IMR-90 (cell line): ENCODE data around the gene UMODL1. TPM values are rescaled to one million over a fixed set of nuclear protein-coding genes. Genes with fewer than 3 reads are reported as not detected.

Experiments used
- ATAC-seq: fragments of 200-7000 bp; cut with Tn5 transposase; 2 replicates; pipeline ENCODE4 v1.9.1; 2020; ENCODE audit warnings: low read depth, mild to moderate bottlenecking, moderate library complexity
- BruUV-seq: library from RNA; stranded (reverse); fragments of 400-500 nt; replicated peaks from 2 replicates; lab custom pipeline; 2021; lab: Mats Ljungman, UMichigan
- CTCF ChIA-PET: fragments of 300-600 bp; formaldehyde crosslinking; extraction: SDS; loops from one replicate; lab custom pipeline; 2021; ENCODE audit warnings: antibody characterized with exemption; lab: Yijun Ruan, JAX
- POLR2A ChIA-PET: fragments of 300-600 bp; sonication (Branson Sonifier 250); formaldehyde crosslinking; loops from one replicate; lab custom pipeline; 2022; ENCODE audit warnings: antibody characterized with exemption; ENCODE audit not compliant: unreplicated experiment; lab: Charles Lee
- DNase-seq: peaks from one replicate; pipeline ENCODE4 v3.0.0; 2013
- H2AFZ ChIP-seq: replicated peaks from 2 replicates; pipeline ENCODE3; 2013; ENCODE audit warnings: low read length, mild to moderate bottlenecking; ENCODE audit not compliant: poor library complexity
- H2AK5ac ChIP-seq: 2 replicates; pipeline ENCODE4 v1.6.1; 2013; ENCODE audit warnings: low read depth, low read length, inconsistent platforms
- H2AK9ac ChIP-seq: replicated peaks from 2 replicates; pipeline ENCODE3; 2013; ENCODE audit warnings: mild to moderate bottlenecking, low read depth, low read length, moderate library complexity; ENCODE audit not compliant: poor library complexity
- H2BK120ac ChIP-seq: 2 replicates; pipeline ENCODE4 v1.6.1; 2013; ENCODE audit warnings: low read depth, low read length, inconsistent platforms
- H2BK15ac ChIP-seq: 3 replicates; pipeline ENCODE4 v1.6.1; 2013; ENCODE audit warnings: low read depth, low read length, inconsistent platforms
- H2BK20ac ChIP-seq: 2 replicates; pipeline ENCODE4 v1.6.1; 2013; ENCODE audit warnings: low read depth, mild to moderate bottlenecking, inconsistent platforms, low read length, moderate library complexity
- H2BK5ac ChIP-seq: 2 replicates; pipeline ENCODE4 v1.6.1; 2013; ENCODE audit warnings: mild to moderate bottlenecking, low read depth, low read length, inconsistent platforms; ENCODE audit not compliant: poor library complexity, severe bottlenecking
- H3K14ac ChIP-seq: replicated peaks from 2 replicates; pipeline ENCODE4 v1.6.1; 2013; ENCODE audit warnings: low read depth, low read length, inconsistent platforms
- H3K18ac ChIP-seq: 2 replicates; pipeline ENCODE4 v1.6.1; 2013; ENCODE audit warnings: low read depth, low read length, control low read depth
- H3K23ac ChIP-seq: 2 replicates; pipeline ENCODE4 v1.6.1; 2013; ENCODE audit warnings: low read depth, low read length, inconsistent platforms
- H3K27ac ChIP-seq: 2 replicates; pipeline ENCODE4 v1.5.1; 2013; ENCODE audit warnings: mild to moderate bottlenecking, control low read depth, low read length; ENCODE audit not compliant: insufficient read depth
- H3K27me3 ChIP-seq: 2 replicates; pipeline ENCODE4 v1.6.1; 2013; ENCODE audit warnings: low read length; ENCODE audit not compliant: control insufficient read depth, insufficient read depth
- H3K36me3 ChIP-seq: 2 replicates; pipeline ENCODE4 v1.6.1; 2013; ENCODE audit warnings: low read length, mixed read lengths; ENCODE audit not compliant: control insufficient read depth, insufficient read depth
- H3K4ac ChIP-seq: 2 replicates; pipeline ENCODE4 v1.6.1; 2013; ENCODE audit warnings: low read depth, low read length, inconsistent platforms
- H3K4me1 ChIP-seq: 2 replicates; pipeline ENCODE4 v1.6.1; 2013; ENCODE audit warnings: low read length, mixed read lengths; ENCODE audit not compliant: control insufficient read depth, insufficient read depth
- H3K4me2 ChIP-seq: 2 replicates; pipeline ENCODE4 v1.6.1; 2013; ENCODE audit warnings: low read depth, mild to moderate bottlenecking, control low read depth, low read length, moderate library complexity
- H3K4me3 ChIP-seq: 2 replicates; pipeline ENCODE4 v1.5.1; 2013; ENCODE audit warnings: low read depth, mild to moderate bottlenecking, control low read depth, low read length, moderate library complexity; ENCODE audit not compliant: insufficient read depth
- H3K56ac ChIP-seq: 2 replicates; pipeline ENCODE4 v1.6.1; 2013; ENCODE audit warnings: low read length, inconsistent platforms; ENCODE audit not compliant: insufficient read depth; ENCODE audit errors: extremely low read depth
- H3K79me1 ChIP-seq, 2 experiments: 2 replicates each; pipeline ENCODE4 v1.6.1; 2013; ENCODE audit warnings: low read length in 2 of 2, inconsistent platforms in 1 of 2, low read depth in 1 of 2
- H3K9ac ChIP-seq: 2 replicates; pipeline ENCODE4 v1.6.1; 2013; ENCODE audit warnings: low read depth, low read length, control low read depth
- H3K9me1 ChIP-seq: 2 replicates; pipeline ENCODE4 v1.6.1; 2013; ENCODE audit warnings: low read length, inconsistent platforms; ENCODE audit not compliant: insufficient read depth
- H3K9me3 ChIP-seq: 2 replicates; pipeline ENCODE4 v1.6.1; 2013; ENCODE audit warnings: low read length; ENCODE audit not compliant: control insufficient read depth, insufficient read depth
- H4K20me1 ChIP-seq: 2 replicates; pipeline ENCODE4 v1.6.1; 2013; ENCODE audit warnings: low read length, inconsistent platforms; ENCODE audit not compliant: insufficient read depth
- H4K5ac ChIP-seq: 2 replicates; pipeline ENCODE4 v1.6.1; 2013; ENCODE audit warnings: mild to moderate bottlenecking, low read depth, low read length, control low read depth
- H4K8ac ChIP-seq, 2 experiments: 2 replicates each; pipeline ENCODE4 v1.6.1; 2013; ENCODE audit warnings: low read depth in 2 of 2, low read length in 2 of 2, control low read depth in 1 of 2, inconsistent platforms in 1 of 2
- H4K91ac ChIP-seq: 2 replicates; pipeline ENCODE4 v1.6.1; 2013; ENCODE audit warnings: low read depth, low read length, inconsistent platforms; ENCODE audit not compliant: insufficient read depth
- BHLHE40 ChIP-seq: fragments of 150-350 bp; IDR thresholded peaks from 2 replicates; pipeline ENCODE4 v1.6.1; 2016; ENCODE audit warnings: mild to moderate bottlenecking, low read depth, low read length
- CEBPB ChIP-seq: IDR thresholded peaks from 2 replicates; pipeline ENCODE4 v1.6.1; 2012; ENCODE audit warnings: low read depth, low read length, improper control_type of control experiment
- CHD1 ChIP-seq: IDR thresholded peaks from 2 replicates; pipeline ENCODE4 v1.6.1; 2012; ENCODE audit warnings: low read depth, low read length, improper control_type of control experiment
- CTCF ChIP-seq: conservative IDR thresholded peaks from 2 replicates; pipeline ENCODE4 v1.5.1; 2012; ENCODE audit warnings: mild to moderate bottlenecking, low read depth, low read length, improper control_type of control experiment
- ELK1 ChIP-seq: fragments of 150-350 bp; IDR thresholded peaks from 2 replicates; pipeline ENCODE4 v1.6.1; 2016; ENCODE audit warnings: low read depth, mild to moderate bottlenecking, low read length, moderate library complexity, borderline replicate concordance
- FOS ChIP-seq: fragments of 150-350 bp; IDR thresholded peaks from 2 replicates; pipeline ENCODE4 v1.6.1; 2016; ENCODE audit warnings: low read depth, low read length
- MAFK ChIP-seq: IDR thresholded peaks from 2 replicates; pipeline ENCODE4 v1.6.1; 2012; ENCODE audit warnings: low read depth, low read length, improper control_type of control experiment
- MXI1 ChIP-seq: IDR thresholded peaks from 2 replicates; pipeline ENCODE4 v1.6.1; 2012; ENCODE audit warnings: low read depth, mild to moderate bottlenecking, low read length, moderate library complexity, borderline replicate concordance
- NFE2L2 ChIP-seq: fragments of 150-350 bp; IDR thresholded peaks from 2 replicates; pipeline ENCODE4 v1.6.1; 2016; ENCODE audit warnings: low read depth, mild to moderate bottlenecking, low read length
- POLR2A ChIP-seq: IDR thresholded peaks from 2 replicates; pipeline ENCODE4 v1.6.1; 2012; ENCODE audit warnings: mild to moderate bottlenecking, low read depth, low read length
- RAD21 ChIP-seq: IDR thresholded peaks from 2 replicates; pipeline ENCODE4 v1.6.1; 2012; ENCODE audit warnings: low read length, improper control_type of control experiment
- RCOR1 ChIP-seq: IDR thresholded peaks from 2 replicates; pipeline ENCODE4 v1.6.1; 2012; ENCODE audit warnings: mild to moderate bottlenecking, low read length, improper control_type of control experiment; ENCODE audit not compliant: insufficient replicate concordance
- RFX5 ChIP-seq: IDR thresholded peaks from 2 replicates; pipeline ENCODE4 v1.8.0; 2012; ENCODE audit warnings: low read depth, mild to moderate bottlenecking, low read length, moderate library complexity
- SMC3 ChIP-seq: fragments of 150-350 bp; IDR thresholded peaks from 2 replicates; pipeline ENCODE4 v1.6.1; 2016; ENCODE audit warnings: low read depth, mild to moderate bottlenecking, antibody characterized with exemption, low read length, moderate library complexity
- USF2 ChIP-seq: fragments of 150-350 bp; IDR thresholded peaks from 2 replicates; pipeline ENCODE4 v1.6.1; 2017; ENCODE audit warnings: mild to moderate bottlenecking, antibody characterized with exemption, low read length, low read depth
- WGBS, 2 experiments: methylation state at CpG; one replicate each; pipeline versions ENCODE4 v1.1.5 to v1.1.7; 2013; ENCODE audit warnings: missing lambda C conversion rate in 2 of 2; ENCODE audit not compliant: insufficient read length in 1 of 2; ENCODE audit errors: extremely low coverage in 2 of 2; 5-methylcytosine and 5-hydroxymethylcytosine counted together
- dilution Hi-C: fragments of 300-500 bp; cut with HindIII; formaldehyde crosslinking; loops from one replicate; pipeline ENCODE4 v1.14.3; 2018; ENCODE audit warnings: low sequenced_read_pairs; ENCODE audit not compliant: unreplicated experiment
- in situ Hi-C: fragments of 300-500 bp; cut with MboI; formaldehyde crosslinking; loops from 3 replicates; pipeline ENCODE4 v1.14.3; 2019; ENCODE audit warnings: low sequenced_read_pairs, inconsistent platforms, mixed read lengths
- intact Hi-C: fragments of 100-400 bp; cut with micrococcal nuclease; formaldehyde crosslinking; loops from 2 replicates; pipeline ENCODE4 v1.10.0; 2022
- polyA plus RNA-seq, 3 experiments: library from polyadenylated mRNA; depleted of rRNA; stranded (reverse); fragments of >200 nt; gene quantifications; 2 replicates each; pipeline ENCODE4 v1.2.3, GENCODE V29; 2012; ENCODE audit warnings: low replicate concordance in 1 of 3
- total RNA-seq: library from RNA; depleted of rRNA; stranded (reverse); fragments of >200 nt; gene quantifications from 2 replicates; pipeline ENCODE4 v1.2.3, GENCODE V29; 2012

The UMODL1 gene
- total and polyA plus RNA-seq, 2 of the 4 experiments (the other 2 are of a cell fraction), result 0.02 TPM; not detected in 1

- Histone ChIP-seq H3K4me3 (no peak overlapping the region), H3K27ac (no peak overlapping the region), H2AK5ac (no peak overlapping the region), H2BK5ac (no peak overlapping the region), H3K4me2 (no peak overlapping the region), H3K14ac (no peak overlapping the region), H2AFZ (no peak overlapping the region), H2BK20ac (no peak overlapping the region), H3K23ac (no peak overlapping the region), H3K9me3 (no peaks in the 10 kb centered on the region), H3K4ac (no peak overlapping the region), H3K36me3 (no peaks in the 10 kb centered on the region), H3K9ac (no peak overlapping the region), H4K20me1 (no peaks in the 10 kb centered on the region; the same call in 1 of the 2 replicates), H2BK120ac (no peak overlapping the region), H3K27me3 (peaks cover 67% of the 10 kb centered on the region), H3K79me1 (no peaks in the 10 kb centered on the region), H4K8ac (no peak overlapping the region), H3K9me1 (no peaks in the 10 kb centered on the region), H3K4me1 (no peaks in the 10 kb centered on the region), H4K91ac (no peak overlapping the region), H2AK9ac (no peak overlapping the region), H3K56ac (no peak overlapping the region), H3K18ac (no peak overlapping the region), H4K5ac (no peak overlapping the region), H2BK15ac (no peak overlapping the region)
- WGBS, 2 experiments, result 50% methylated on average over 3 of the region's 12 CpGs; no CpG with 5 or more reads in 1 of the 2 experiments
- ChIA-PET CTCF (no interaction called here), POLR2A (no interaction called here)
- DNase-seq, result no peak
- no TSS peak for BruUV-seq
- intact Hi-C loops (no loop called here), in situ Hi-C loops (loop anchor here (25.0 kb wide), 1 partner anchor 686 kb away; no protein-coding TSS in a partner anchor), dilution Hi-C loops (no loop called here)
- no peak; the same call in 1 of the 2 replicates for ATAC-seq
- no peak for TF ChIP-seq CTCF
- TF ChIP-seq RCOR1, result no peak
- TF ChIP-seq RAD21, result no peak
- TF ChIP-seq BHLHE40, result no peak
- TF ChIP-seq RFX5, result no peak
- TF ChIP-seq ELK1, result no peak
- no peak for TF ChIP-seq SMC3
- TF ChIP-seq NFE2L2, result no peak
- TF ChIP-seq CHD1, result no peak
- no peak for TF ChIP-seq CEBPB
- no peak for TF ChIP-seq MAFK
- TF ChIP-seq FOS, result no peak
- no peak for TF ChIP-seq POLR2A
- no peak for TF ChIP-seq USF2
- TF ChIP-seq MXI1, result no peak
Measured at GRCh38 chr21:42151148-42151947, 80.2 kb downstream of the UMODL1 start.
